CD4-positive, alpha-beta T cell treated with Interleukin-21 for 1 hour (primary cell): ENCODE results near the gene PRSS33.

Source experiments
- DNase-seq: peaks from one replicate; pipeline ENCODE4 v3.0.0-alpha.2; 2020

PRSS33 gene

GRCh38 chr16:2819939-2820835 lies 32.8 kb upstream of the PRSS33 start:
- no peak for DNase-seq

DNA sequence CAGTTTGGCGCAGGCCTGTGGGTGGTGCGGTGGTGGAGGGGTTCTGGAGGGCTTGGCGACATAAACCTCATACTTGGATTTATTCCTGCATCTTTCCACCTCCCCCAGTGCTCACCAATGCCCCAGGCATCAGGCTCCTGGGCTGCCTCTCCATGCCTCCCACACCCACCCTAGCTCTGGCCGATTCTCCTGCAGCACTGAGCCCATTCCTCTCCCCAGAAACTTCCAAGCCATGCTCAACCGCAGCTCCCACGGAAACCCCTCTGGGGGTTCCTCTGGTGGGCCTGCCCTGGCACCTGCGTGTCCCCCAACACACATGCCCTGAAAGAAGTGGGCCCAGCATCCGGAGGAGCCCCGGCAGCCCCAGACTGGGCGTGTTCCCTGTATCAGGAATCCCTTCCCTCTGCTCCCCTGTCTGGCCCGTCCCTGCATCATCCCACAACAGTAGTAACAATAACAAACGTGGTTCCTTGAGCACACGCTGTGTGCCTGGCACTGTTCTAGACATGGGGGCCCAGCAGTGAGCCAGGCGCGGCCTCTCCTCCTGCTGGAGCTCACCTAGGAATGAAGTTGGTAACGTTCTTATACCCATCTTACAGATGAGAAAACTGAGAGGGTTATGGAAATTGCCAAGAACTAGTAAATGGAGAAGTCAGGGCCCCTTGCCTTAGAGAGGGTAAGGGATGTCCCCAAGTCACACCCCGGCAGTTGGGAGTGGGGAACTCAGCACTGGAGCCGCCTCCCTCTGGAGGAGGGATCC lies 32.0 kb upstream of the PRSS33 start:
- no peak for DNase-seq

- no peak for DNase-seq
Observed at GRCh38 chr16:2818272-2818876, 31.0 kb upstream of the PRSS33 start.

- no peak for DNase-seq
Observed at GRCh38 chr16:2817340-2818271, 30.2 kb upstream of the PRSS33 start.

DNA sequence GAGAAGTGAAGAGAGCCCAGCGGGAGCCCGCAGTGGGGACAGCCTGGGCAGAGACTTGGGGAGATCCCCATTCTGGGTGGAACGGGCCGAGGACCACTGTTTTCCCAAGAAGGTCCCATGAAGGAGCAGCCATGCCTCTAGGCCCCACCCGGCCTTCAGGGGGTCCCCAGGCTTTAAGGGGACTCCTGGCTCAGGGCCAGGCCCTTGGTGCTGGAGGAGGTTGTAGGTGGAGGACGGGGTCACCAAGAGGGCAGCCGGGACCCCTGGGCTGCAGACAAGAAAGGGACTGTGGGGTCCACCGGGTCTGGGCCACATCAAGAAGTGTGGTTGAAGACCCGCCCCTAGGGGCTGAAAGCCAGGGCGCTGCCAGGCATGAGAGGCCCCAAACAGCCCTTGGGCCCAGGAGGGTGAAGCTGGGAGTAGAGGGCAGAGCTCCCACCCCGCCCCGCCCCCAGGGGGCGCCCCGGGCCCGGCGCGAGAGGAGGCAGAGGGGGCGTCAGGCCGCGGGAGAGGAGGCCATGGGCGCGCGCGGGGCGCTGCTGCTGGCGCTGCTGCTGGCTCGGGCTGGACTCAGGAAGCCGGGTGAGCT lies 29.5 kb upstream of the PRSS33 start, which contains the start of gene PRSS21:
PRSS21 (plus strand) TSS at position 487 of the 589 bp plus-strand sequence; CDS start at position 519, 32 bp downstream.
- DNase-seq: peak; percentile 36

DNA sequence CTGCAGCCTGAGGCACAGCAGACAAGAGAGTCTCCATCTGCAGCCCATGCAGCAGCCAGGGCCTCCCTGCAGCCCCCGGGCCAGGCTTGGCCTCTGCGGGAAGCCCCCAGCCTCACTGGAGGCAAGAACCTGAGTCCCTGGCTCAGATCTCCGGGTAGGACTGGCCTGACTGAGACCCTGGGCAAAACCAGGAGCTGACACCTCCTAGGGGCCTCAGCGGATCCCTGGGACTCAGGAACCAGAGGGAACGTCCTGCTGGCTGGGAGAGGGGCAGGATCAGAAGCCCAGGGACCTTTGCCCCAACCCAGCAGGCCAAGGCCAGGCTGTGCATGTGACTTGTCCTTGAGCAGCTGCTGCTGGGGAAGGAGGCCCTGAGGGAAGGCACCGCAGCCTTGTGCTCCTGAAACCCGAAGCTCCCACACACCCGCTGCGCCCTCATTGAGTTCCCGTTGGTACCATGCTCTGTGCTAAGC lies 28.0 kb upstream of the PRSS33 start:
- DNase-seq: no peak

- DNase-seq: no peak
Observed at GRCh38 chr16:2814551-2815298, 27.4 kb upstream of the PRSS33 start.

DNA sequence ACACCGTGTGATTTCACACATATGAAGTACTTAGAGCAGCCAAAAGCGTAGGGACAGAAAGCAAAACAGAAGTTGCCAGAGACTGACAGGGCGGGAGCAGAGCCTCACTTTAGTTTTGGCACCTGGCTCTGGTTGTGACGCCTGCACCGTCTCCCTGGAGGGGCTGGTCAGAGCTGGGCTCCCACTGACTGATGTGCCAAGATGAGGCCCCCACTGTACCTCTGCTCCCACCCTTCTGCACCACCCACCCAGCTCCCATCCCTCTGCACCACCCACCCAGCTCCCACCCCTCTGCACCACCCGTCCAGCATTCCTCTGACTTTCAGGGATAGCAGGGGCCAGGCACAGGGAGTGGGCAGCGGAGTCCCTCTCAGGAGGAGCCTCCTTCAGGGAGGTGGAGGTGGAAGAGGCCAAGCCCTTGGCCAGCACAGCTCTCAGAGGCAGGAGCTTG lies 26.4 kb upstream of the PRSS33 start:
- no peak for DNase-seq

GRCh38 chr16:2811703-2812471 lies 24.5 kb upstream of the PRSS33 start:
- DNase-seq: no peak

DNA sequence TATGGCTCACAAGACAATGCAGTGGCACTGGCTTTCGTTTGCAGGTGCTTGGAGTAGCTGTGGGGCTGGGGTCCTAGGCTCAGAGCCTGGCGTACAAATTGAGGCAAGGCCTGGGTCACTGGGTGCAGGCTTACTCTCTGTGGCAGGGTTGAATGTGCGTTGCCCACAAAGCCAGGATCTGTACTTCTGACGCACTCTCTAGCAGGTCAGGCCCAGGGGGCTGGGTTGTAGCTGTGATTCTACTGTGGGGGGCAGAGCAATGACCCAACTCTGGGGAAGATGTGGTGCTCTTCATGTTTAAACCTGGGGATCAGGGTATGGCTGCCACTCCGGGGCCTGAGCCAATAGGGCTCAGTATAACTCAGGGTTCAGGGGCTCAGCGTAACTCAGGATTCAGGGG lies 23.3 kb upstream of the PRSS33 start:
- no peak for DNase-seq

GRCh38 chr16:2809149-2809760 lies 21.9 kb upstream of the PRSS33 start:
- no peak for DNase-seq

GRCh38 chr16:2808181-2808580 lies 20.8 kb upstream of the PRSS33 start:
- DNase-seq: no peak

GRCh38 chr16:2806286-2806685 lies 18.9 kb upstream of the PRSS33 start:
- no peak for DNase-seq

DNA sequence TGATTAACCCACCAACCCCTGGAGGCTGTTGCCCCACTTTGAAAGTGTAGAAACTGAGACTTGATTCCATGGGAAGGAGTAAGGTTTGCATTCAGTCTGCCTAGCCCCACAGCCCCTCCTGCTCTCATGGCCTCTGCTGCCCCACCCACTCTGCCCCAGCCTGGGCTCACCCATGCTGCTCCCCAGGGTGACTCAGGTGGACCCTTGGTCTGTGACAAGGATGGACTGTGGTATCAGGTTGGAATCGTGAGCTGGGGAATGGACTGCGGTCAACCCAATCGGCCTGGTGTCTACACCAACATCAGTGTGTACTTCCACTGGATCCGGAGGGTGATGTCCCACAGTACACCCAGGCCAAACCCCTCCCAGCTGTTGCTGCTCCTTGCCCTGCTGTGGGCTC lies 17.4 kb upstream of the PRSS33 start:
- no peak for DNase-seq

DNA sequence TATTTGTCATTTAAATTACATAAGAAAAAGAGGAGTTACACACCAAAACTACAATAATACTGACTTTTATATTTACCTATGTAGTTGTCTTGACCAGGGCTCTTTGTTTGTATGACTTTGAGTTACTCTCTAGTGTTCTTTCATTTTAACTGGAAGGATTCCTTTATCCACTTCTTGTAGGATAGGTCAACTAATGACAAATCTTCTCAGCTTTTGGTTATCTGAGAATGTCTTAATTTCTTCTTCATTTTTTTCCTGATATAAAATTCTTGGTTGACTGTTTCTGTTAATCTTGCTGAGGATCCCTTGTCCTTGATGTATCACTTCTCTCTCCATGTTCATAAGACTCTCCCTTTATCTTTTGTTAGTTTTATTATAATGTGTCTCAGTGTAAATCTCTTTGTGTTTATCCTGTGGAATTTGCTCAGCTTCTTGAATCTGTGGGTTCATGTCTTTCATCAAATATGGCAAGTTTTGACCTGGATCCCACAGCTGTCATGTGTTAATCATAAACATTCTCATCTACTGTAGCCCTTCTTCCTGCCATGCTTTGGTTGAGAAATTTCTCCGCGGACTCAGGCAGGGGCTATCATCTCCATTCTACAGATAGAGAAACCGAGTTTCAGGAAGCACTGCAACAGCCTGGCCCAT lies 16.3 kb upstream of the PRSS33 start:
- DNase-seq: no peak

- no peak for DNase-seq
Observed at GRCh38 chr16:2799859-2800226, 12.5 kb upstream of the PRSS33 start.

DNA sequence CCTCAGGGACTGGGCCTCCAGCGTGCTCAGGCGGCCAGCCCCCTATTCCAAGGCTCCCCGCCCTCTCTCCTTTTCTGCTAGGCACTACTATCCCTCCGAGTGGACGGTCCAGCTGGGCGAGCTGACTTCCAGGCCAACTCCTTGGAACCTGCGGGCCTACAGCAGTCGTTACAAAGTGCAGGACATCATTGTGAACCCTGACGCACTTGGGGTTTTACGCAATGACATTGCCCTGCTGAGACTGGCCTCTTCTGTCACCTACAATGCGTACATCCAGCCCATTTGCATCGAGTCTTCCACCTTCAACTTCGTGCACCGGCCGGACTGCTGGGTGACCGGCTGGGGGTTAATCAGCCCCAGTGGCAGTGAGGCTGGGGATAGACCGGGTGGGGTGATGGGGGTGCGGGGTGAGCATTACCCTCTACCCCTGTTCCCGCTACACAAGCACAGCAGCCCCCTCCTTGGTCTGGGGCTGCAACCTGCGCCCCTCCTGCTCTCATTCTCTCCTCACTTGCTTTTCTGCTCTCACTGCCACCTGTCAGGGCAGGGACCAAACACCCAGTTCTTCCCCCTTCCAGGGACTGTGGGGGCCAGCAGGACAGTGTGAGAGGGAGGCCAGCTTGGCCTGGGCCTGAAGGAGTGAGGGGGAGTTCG lies 12.0 kb upstream of the PRSS33 start:
- no peak for DNase-seq

DNA sequence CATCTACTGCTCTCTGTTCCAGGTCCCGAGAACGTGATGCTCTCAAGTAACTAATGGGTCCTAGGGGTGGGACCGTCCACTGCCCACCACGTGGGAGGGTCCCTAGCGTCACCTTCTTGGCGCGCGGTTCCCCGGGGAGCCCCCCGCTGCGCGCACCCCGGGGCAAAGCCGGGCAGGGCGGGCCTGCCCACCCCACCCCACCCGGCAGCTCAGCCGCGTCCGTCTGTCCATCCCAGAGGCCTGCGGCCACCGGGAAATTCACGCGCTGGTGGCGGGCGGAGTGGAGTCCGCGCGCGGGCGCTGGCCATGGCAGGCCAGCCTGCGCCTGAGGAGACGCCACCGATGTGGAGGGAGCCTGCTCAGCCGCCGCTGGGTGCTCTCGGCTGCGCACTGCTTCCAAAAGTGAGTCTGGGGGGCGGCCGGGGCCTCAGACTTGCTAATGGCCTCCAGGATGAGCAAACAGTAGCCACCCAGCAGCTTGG lies 11.4 kb upstream of the PRSS33 start:
- no peak for DNase-seq
